Natural killer cell (primary cell): ENCODE results near the gene SFSWAP. TPM values are rescaled to one million over a fixed set of nuclear protein-coding genes. Genes with fewer than 3 reads are reported as not detected.
"Not testable (repeated sequence)": the region's sequence is repeated elsewhere in the genome, so short reads cannot be mapped to it uniquely, and the experiment has no call there.

ENCODE experiments used
- ATAC-seq, 3 donors: fragments of 150-1000 bp in 2 of 3; fragments of 200-7000 bp in 1 of 3; cut with Tn5 transposase; 1 replicate in 1 of 3; 2 replicates in 2 of 3; pipeline ENCODE4 v1.10.0; 2021; ENCODE audit warnings: mild to moderate bottlenecking in 2 of 3, moderate library complexity in 2 of 3
- DNase-seq, 2 donors: peaks; one replicate each; pipeline versions ENCODE4 v3.0.0 to v3.0.0-alpha.2; 2013 to 2021; ENCODE audit warnings: mixed read lengths in 1 of 2
- H3K27ac ChIP-seq: one replicate; pipeline ENCODE4 v1.5.1; 2013; ENCODE audit warnings: mild to moderate bottlenecking, low read length
- H3K27me3 ChIP-seq: one replicate; pipeline ENCODE4 v1.6.1; 2013; ENCODE audit warnings: low read length; ENCODE audit not compliant: control insufficient read depth, insufficient read depth
- H3K36me3 ChIP-seq: one replicate; pipeline ENCODE4 v1.6.1; 2013; ENCODE audit warnings: low read length; ENCODE audit not compliant: control insufficient read depth, insufficient read depth
- H3K4me1 ChIP-seq: one replicate; pipeline ENCODE4 v1.6.1; 2013; ENCODE audit warnings: low read length; ENCODE audit not compliant: control insufficient read depth, insufficient read depth
- H3K4me3 ChIP-seq: one replicate; pipeline ENCODE4 v1.5.1; 2013; ENCODE audit warnings: low read length
- H3K9me3 ChIP-seq: one replicate; pipeline ENCODE4 v1.6.1; 2013; ENCODE audit warnings: low read length; ENCODE audit not compliant: control insufficient read depth, insufficient read depth
- H3K27ac Mint-ChIP-seq, 2 donors: one replicate each; pipeline ENCODE4 v1.8.0; 2022; ENCODE audit warnings: mild to moderate bottlenecking in 2 of 2, mixed read lengths in 2 of 2, moderate library complexity in 1 of 2
- H3K27me3 Mint-ChIP-seq, 2 donors: one replicate each; pipeline ENCODE4 v1.8.0; 2022; ENCODE audit warnings: low read depth in 2 of 2, mixed read lengths in 2 of 2
- H3K36me3 Mint-ChIP-seq: one replicate; pipeline ENCODE4 v1.8.0; 2022; ENCODE audit warnings: mixed read lengths
- H3K4me1 Mint-ChIP-seq, 2 donors: one replicate each; pipeline ENCODE4 v1.8.0; 2022; ENCODE audit warnings: mixed read lengths in 2 of 2
- H3K4me3 Mint-ChIP-seq: one replicate; pipeline ENCODE4 v1.8.0; 2022; ENCODE audit warnings: mild to moderate bottlenecking, moderate library complexity, mixed read lengths
- H3K9me3 Mint-ChIP-seq, 2 donors: one replicate each; pipeline ENCODE4 v1.8.0; 2022; ENCODE audit warnings: mixed read lengths in 2 of 2
- CTCF ChIP-seq: fragments of 200-600 bp; IDR thresholded peaks from one replicate; pipeline ENCODE4 v1.8.0; 2022; ENCODE audit warnings: antibody characterized with exemption
- WGBS: methylation state at CpG from one replicate; pipeline ENCODE4 v1.1.7; 2013; ENCODE audit warnings: missing lambda C conversion rate; ENCODE audit not compliant: insufficient coverage; 5-methylcytosine and 5-hydroxymethylcytosine counted together
- intact Hi-C: fragments of 100-400 bp; cut with micrococcal nuclease; formaldehyde crosslinking; loops from one replicate; pipeline ENCODE4 v1.14.2; 2022
- total RNA-seq, 4 donors: library from RNA; stranded (reverse); fragments of 120-200 nt in 1 of 4; gene quantifications; one replicate each; pipeline versions ENCODE4 v1.2.3 to v1.2.4, GENCODE V29; 2013 to 2022

SFSWAP gene
- total RNA-seq, 3 donors from 2014 or later (not counting 1 experiment from before 2014, with no cell fraction given): 99.1 to 109 (median 102) TPM

- 88% methylated on average over 21 of the region's 21 CpGs for WGBS
- ATAC-seq: no peak
Observed at GRCh38 chr12:131675126-131676080, 35.5 kb upstream of the SFSWAP start.

DNA sequence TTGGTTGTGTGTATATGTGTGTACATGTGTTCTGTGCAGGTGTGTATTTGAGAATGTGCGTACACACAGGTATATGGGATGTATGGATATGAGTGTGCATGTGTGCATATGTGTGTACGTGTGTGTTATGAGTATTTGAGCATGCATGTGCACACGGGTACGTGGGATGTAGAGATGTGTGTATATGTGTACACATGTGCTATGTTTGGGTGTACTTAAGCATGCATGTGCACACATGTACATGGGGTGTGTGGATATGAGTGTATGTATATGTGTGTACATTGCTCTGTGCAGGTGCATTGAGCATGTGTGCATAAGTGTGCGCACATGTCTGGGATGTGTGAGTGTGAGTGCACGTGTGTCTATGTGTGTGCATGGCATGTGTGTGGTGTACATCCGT is 34.3 kb upstream of the SFSWAP start:
- Mint-ChIP-seq H3K4me3 (no peak overlapping the region), H3K36me3 (no peaks in the 10 kb centered on the region), H3K27ac (no peak overlapping the region), H3K27me3 (no peaks in the 10 kb centered on the region), H3K4me1 (no peaks in the 10 kb centered on the region), H3K9me3 (no peaks in the 10 kb centered on the region)
- Histone ChIP-seq H3K9me3 (no peaks in the 10 kb centered on the region), H3K27ac (no peak overlapping the region), H3K36me3 (no peaks in the 10 kb centered on the region), H3K4me1 (no peaks in the 10 kb centered on the region), H3K4me3 (no peak overlapping the region), H3K27me3 (no peaks in the 10 kb centered on the region)
- no peak for TF ChIP-seq CTCF
- intact Hi-C loops: no loop called here
- WGBS: 80% methylated on average over 7 of the region's 7 CpGs
- ATAC-seq: peak in 1 of 3 donors; percentile 48
- DNase-seq: no peak

More at GRCh38 chr12:131675126-131676080, 35.5 kb upstream of the SFSWAP start:
- Mint-ChIP-seq H3K9me3 (no peaks in the 10 kb centered on the region), H3K4me3 (no peak overlapping the region), H3K4me1 (no peaks in the 10 kb centered on the region), H3K36me3 (no peaks in the 10 kb centered on the region), H3K27ac (no peak overlapping the region), H3K27me3 (no peaks in the 10 kb centered on the region)
- no peaks in the 10 kb centered on the region for H3K4me1 ChIP-seq
- no peaks in the 10 kb centered on the region for H3K27me3 ChIP-seq
- H3K27ac ChIP-seq: no peak overlapping the region
- H3K9me3 ChIP-seq: no peaks in the 10 kb centered on the region
- DNase-seq: no peak
- H3K36me3 ChIP-seq: no peaks in the 10 kb centered on the region
- H3K4me3 ChIP-seq: no peak overlapping the region
- intact Hi-C loops: no loop called here
- TF ChIP-seq CTCF: no peak

DNA sequence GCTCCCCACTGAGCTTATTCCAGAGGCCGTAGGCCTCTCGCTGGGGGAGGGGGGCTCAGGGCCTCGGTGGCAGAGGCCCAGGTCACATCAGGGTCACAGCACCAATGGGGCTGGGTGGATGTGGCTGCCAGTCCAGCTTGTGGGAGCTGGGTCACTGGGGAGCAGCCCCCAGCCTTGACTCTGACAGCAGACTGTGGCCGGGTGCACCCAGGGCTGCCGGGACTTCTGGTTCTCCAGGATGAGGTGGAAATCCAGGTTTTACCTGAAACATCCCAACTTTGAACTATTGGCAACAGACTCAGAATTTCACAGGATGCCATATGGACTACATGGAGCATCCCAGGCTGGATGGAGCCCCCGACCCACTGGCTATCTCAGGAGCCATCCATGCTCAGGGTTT is 33.8 kb upstream of the SFSWAP start:
- WGBS: 89% methylated on average over 4 of the region's 6 CpGs
- not testable (repeated sequence) for H3K27ac Mint-ChIP-seq

DNA sequence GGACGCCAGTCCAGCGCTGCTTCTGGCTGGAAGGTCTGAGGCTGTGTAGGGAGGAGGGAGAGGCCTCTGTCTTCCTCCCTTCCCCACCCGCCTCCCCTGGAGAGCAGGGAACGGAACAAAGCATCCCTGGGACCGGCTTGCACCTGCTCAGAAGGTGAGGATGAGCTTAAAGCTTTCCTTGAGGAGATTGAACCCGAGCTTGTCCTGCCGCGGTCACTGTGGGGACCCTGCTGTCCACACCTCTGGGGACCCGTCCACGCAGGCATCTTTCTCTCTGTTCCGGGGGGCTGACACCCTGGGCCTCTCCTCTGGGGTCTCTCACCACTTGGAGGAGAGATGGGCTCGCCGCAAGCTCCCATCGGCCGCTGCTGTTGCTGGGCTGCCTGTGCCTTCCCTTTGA is 33.2 kb upstream of the SFSWAP start:
- TF ChIP-seq CTCF: no peak
- H3K4me3 ChIP-seq: no peak overlapping the region
- no peak for ATAC-seq
- H3K36me3 ChIP-seq: no peaks in the 10 kb centered on the region
- no peaks in the 10 kb centered on the region for H3K9me3 ChIP-seq
- peaks cover 0 to 2% of the 10 kb centered on the region in 2 donors for H3K9me3 Mint-ChIP-seq
- no peaks in the 10 kb centered on the region for H3K27me3 Mint-ChIP-seq
- peaks cover 0 to 9% of the 10 kb centered on the region in 2 donors for H3K4me1 Mint-ChIP-seq
- DNase-seq: no peak
- H3K4me3 Mint-ChIP-seq: no peak overlapping the region
- 86% methylated on average over 13 of the region's 15 CpGs for WGBS
- H3K4me1 ChIP-seq: peaks cover 3% of the 10 kb centered on the region
- H3K27me3 ChIP-seq: no peaks in the 10 kb centered on the region
- H3K27ac Mint-ChIP-seq: no peak overlapping the region
- H3K36me3 Mint-ChIP-seq: no peaks in the 10 kb centered on the region
- no peak overlapping the region for H3K27ac ChIP-seq
- intact Hi-C loops: no loop called here

More for the DNA sequence above, 33.8 kb upstream of the SFSWAP start:
- ATAC-seq, H3K9me3 Mint-ChIP-seq, H3K36me3 Mint-ChIP-seq, H3K27me3 Mint-ChIP-seq, H3K4me3 ChIP-seq, DNase-seq, H3K4me3 Mint-ChIP-seq, H3K4me1 Mint-ChIP-seq, H3K27ac ChIP-seq, H3K4me1 ChIP-seq, H3K27me3 ChIP-seq, intact Hi-C loops, H3K36me3 ChIP-seq, H3K9me3 ChIP-seq: not testable (repeated sequence)

GRCh38 chr12:131678389-131679181 is 32.3 kb upstream of the SFSWAP start:
- DNase-seq, H3K27ac ChIP-seq, H3K27me3 Mint-ChIP-seq, H3K36me3 ChIP-seq, H3K9me3 Mint-ChIP-seq, H3K36me3 Mint-ChIP-seq, H3K4me3 ChIP-seq, intact Hi-C loops, H3K9me3 ChIP-seq, H3K4me3 Mint-ChIP-seq, H3K27me3 ChIP-seq, ATAC-seq, H3K4me1 ChIP-seq, H3K27ac Mint-ChIP-seq: not testable (repeated sequence)
- peaks cover 0 to 16% of the 10 kb centered on the region in 2 donors for H3K4me1 Mint-ChIP-seq
- WGBS: 93% methylated on average over 27 of the region's 29 CpGs
